SKM-1 treated with dmso at 0.1 percent for 144 hours (cell line): ENCODE data around the gene RELCH.
A peak's percentile ranks its signal among the peaks of the same experiment; 100 is the strongest.

Source experiments
- DNase-seq: peaks from one replicate; lab custom pipeline; 2025; ENCODE audit not compliant: unreplicated experiment; lab: John Stamatoyannopoulos, UW

RELCH gene

GRCh38 chr18:62323483-62324180 is 136.6 kb downstream of the RELCH start:
- no peak for DNase-seq

GRCh38 chr18:62324181-62324828 is 137.2 kb downstream of the RELCH start:
- DNase-seq = peak; percentile 28

- no peak for DNase-seq
Observed at GRCh38 chr18:62324917-62325805, 138.1 kb downstream of the RELCH start, which contains the start of gene TNFRSF11A. Gene TNFRSF11A (plus strand): TSS chr18:62325310. CDS start chr18:62325353, 43 bp downstream.

GRCh38 chr18:62325806-62326645 is 139.0 kb downstream of the RELCH start:
- no peak for DNase-seq

- no peak for DNase-seq
Observed at GRCh38 chr18:62326646-62327348, 139.7 kb downstream of the RELCH start.

GRCh38 chr18:62327977-62328376 is 140.9 kb downstream of the RELCH start:
- no peak for DNase-seq

- no peak for DNase-seq
Observed at GRCh38 chr18:62328586-62329525, 141.8 kb downstream of the RELCH start.

- DNase-seq = no peak
Observed at GRCh38 chr18:62329691-62330454, 142.8 kb downstream of the RELCH start.

- no peak for DNase-seq
Observed at GRCh38 chr18:62330650-62331049, 143.6 kb downstream of the RELCH start.

- no peak for DNase-seq
Observed at GRCh38 chr18:62331581-62332356, 144.7 kb downstream of the RELCH start.

GRCh38 chr18:62332431-62332830 is 145.4 kb downstream of the RELCH start:
- no peak for DNase-seq

- no peak for DNase-seq
Observed at GRCh38 chr18:62332964-62333695, 146.1 kb downstream of the RELCH start.

- no peak for DNase-seq
Observed at GRCh38 chr18:62334120-62334519, 147.1 kb downstream of the RELCH start.

GRCh38 chr18:62335494-62335893 is 148.4 kb downstream of the RELCH start:
- no peak for DNase-seq

GRCh38 chr18:62336618-62337017 is 149.6 kb downstream of the RELCH start:
- no peak for DNase-seq

GRCh38 chr18:62337336-62337735 is 150.3 kb downstream of the RELCH start:
- no peak for DNase-seq
